IPS-11a (cell line): ENCODE measurements around the gene CPEB4.
A peak's percentile ranks its signal among the peaks of the same experiment; 100 is the strongest.

Source experiments
- H3K4me3 ChIP-seq: one replicate; pipeline ENCODE4 v1.5.1; 2013; ENCODE audit warnings: low read depth, low read length, control low read depth

CPEB4 gene

DNA sequence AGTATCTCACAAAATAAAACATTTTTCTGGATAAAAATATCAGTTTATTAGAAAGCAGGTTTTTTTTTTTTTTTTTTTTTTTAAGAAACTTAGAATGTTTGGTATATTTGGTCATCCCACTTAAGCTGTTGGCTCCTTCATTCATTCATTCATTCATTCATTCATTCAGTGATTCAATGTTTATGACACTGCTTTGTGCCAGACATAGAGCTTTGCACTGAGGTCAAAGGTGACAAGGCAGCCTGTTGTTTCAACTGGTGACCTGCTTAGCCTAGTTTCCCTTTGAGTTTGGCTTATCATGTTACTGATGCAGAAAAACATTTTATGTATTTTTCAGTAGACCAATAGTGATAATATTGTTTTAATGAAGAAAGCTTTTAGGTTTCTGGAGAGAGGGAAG, 23.5 kb downstream of the CPEB4 start:
- H3K4me3 ChIP-seq: no peak overlapping the region

DNA sequence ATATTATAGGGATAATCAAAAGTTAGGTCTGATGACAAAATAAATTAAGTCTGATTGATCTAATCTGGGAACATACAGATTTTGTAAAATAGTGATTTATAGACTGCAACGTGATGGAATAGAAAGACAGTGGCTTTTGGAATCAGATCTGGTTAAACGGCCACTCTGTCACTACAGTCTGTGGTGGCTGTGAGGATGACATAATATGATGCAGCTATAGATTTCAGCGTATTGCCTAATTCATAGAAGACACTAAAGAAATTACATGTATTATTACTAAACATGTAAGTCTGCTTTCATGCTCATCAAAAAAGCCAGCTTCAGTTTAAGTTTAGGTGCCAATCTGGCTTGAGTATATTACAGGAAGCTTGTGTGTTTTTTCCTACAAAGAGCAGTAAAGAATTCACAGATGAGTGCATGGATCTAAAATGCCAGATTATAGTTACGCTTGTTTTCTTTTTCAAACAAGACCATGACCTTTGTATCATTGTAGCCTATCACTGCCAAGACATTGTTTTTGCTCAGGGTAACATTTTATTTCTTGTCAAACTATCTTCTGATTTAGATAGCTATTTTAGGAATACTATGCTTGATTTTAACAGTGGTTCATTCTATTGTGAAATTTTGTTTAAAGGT, 25.7 kb downstream of the CPEB4 start:
- H3K4me3 ChIP-seq: no peak overlapping the region

DNA sequence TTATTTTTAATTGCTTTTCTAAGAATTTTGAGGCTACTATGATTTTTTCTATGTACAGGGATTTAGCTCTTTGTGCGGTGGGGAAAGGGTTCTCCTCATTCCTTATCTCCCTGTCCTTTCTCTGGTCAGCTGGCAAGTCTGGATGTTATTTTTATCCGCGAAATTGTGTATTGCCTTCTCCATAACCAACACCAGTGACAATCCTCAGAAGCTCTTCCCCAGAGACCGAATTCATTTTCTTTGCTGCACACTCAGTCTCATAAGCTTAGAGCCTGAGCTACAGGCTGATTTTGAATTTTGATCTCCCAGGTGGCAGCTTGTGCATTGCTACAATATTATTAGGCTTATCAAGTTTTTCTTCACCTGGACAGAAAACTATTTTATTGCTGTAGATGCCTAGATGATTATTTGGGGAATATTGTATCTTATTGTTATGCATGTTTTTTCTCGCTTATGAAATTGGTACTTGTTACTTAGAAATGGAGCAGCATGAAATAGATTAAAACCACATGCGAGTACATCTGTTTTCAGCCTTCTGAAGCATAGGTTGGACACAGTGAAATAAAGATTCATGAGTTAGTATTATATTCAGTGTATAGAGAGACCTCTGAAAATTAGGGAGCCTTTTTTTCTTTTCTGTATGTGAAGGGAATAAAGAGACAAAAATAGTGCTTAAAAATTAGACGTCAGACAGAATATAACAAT, 27.3 kb downstream of the CPEB4 start:
- no peak overlapping the region for H3K4me3 ChIP-seq

DNA sequence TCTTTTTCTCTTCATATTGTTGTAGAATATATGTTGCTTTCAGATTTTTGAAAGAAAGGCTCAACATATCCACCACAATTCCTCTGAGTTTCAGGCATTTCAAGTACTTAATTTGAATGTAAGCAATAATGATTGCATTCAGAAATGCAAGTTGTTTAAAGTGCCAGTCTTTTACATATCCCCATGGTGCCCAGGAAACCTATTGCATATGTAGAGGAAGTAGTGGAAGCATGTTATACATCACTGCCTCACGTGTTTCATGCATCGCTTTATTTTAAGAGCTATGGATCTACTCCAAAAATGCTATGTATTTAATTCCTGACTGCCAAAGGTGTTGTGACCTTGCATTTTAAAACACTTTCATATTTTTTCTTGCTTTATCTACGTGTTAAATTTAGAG, 28.1 kb downstream of the CPEB4 start:
- no peak overlapping the region for H3K4me3 ChIP-seq

DNA sequence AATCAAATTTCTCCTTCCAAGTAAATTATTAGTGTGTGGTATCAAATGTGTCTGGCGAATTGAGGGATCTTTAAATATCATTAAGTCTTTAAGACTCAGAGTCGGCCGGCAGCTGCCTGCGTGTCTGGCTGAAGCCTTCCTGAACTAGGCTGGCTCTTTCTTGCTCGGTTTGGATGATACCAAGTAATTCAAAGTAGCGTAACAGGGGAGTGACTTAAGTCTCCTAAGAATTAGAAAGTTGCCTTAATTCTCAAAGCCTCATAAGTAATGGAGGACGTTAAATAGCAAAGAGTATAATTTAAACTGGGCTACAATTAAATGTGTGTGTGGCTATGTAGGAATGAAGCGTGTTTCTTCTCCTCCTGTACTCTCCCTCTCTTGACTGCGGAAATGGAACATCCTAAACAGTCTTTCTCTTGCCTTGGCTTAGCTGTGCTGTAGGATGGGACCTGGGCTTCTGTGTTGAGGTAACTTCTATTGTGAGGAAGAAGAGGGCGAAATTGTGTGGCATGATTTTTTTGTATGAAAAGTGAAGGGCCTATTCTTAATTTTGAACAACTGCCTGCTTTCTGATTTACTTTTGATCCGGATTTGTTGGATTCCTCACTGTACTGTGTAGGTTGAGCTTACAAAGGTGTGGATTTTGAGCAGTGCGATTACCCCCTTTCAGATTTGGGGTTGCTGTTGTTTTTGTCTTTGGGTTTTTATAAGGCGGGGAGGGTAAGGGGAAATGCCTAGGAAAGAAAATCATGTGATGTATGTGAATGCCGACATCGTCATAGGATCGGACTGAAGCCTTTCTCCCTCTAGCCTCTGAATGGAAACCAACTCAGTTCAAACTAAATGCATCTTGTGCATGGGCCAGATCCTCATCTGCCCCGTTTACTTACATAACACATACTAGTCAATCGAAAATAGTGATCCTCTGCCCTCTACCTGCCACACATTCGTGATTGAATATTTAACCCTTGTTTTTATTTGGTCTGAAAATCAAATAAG, 29.9 kb downstream of the CPEB4 start:
- peak overlapping the region; percentile 0 for H3K4me3 ChIP-seq

DNA sequence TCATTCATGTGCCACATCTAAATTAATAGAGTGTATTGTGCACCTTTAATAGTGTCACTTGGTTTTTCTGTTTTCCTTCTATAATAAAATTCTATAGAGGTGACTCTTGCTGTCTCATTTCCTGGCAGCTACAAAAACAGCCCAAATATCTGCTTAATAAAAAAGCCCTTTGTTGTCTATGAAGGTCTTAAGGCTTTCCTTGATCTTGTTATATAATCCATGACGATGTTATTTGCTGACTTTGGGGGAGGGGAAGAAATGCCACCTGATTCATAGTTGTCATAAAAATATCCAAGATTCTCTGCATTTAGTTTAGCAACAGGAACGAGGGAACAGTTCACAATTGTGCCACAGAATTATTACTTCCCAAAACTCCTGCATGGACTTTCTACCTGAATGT, 31.3 kb downstream of the CPEB4 start:
- no peak overlapping the region for H3K4me3 ChIP-seq

DNA sequence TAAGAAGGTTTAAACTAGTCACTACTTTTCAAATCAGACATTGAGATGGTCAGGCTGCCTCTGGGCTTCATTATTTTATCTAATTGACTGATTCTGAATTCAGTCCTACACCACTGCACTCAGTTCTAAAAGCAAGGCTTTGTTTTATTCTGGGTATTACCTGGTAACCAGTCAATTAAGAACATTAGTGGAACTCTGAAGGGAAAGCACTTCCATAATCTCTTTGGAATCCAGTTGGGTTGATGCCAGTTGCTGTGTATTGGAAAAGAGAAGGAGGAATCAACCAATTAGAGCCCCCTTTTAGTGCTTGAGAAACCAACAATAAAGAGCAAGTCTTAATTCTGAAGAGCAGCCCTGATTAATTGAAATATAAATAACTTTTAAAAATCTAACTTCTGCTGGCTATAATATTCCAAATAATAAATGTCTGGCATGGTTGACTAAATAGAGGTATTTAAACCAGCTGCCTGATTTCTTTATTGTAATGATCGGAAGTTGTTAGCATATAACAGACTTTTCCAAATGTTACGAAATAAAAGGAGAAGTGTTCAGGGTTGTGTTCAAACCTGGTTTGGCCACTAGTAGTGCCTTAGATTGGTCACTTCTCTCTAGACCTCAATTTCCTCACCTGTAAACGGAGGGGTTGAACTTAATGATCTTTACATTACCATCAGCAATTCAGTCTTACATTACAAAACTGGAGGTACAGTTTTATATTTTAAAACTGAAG, 32.0 kb downstream of the CPEB4 start:
- no peak overlapping the region for H3K4me3 ChIP-seq

DNA sequence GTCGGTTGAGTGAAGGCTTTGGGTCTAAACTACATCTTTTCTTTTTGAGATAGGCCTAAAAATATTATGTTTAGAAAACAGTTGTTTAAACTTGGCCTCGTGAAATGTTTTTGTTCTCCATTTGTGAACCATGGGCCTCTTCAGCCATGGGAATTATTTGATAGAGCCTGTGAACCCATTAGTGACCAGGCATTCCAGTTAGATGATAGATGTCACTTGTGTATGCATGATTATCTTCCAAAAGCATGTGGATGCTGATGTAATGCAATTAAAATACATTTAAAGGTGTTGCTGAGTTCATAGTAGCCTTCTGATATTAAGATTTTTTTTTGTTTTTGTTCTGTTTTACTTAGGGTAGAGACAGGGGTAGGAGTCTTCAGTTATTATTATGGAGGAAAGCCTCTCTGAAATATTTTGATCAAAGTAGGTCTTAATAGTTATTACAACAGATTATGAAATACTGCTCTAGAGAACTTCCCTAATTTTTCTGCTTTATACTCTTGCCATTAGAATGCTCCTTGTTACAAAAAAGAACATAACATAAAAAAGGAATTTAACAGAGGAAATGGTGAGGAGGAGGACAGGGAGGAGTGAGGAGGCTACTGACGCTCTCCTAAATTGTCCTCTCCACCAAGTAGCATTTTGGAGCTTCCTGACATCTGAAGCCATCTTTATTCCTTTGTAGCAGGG, 32.9 kb downstream of the CPEB4 start:
- no peak overlapping the region for H3K4me3 ChIP-seq

DNA sequence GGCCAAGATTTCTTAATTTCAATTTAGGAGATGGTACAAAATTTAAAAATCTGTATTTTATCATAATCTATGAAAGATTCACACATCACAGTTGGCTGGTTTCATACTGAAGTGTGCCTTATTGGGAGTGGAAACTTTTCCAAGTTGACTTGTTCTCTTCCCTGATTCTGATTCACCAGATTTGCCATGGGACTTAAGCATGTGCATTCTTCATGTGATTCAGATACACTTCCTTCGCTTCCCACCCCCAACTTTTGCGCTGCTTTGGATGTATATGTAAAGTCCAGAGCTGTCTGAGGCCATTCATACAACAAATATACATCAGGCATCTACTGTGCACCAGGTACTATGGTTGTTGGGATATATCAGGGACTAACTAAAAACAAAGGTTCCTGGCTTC, 34.4 kb downstream of the CPEB4 start:
- no peak overlapping the region for H3K4me3 ChIP-seq

DNA sequence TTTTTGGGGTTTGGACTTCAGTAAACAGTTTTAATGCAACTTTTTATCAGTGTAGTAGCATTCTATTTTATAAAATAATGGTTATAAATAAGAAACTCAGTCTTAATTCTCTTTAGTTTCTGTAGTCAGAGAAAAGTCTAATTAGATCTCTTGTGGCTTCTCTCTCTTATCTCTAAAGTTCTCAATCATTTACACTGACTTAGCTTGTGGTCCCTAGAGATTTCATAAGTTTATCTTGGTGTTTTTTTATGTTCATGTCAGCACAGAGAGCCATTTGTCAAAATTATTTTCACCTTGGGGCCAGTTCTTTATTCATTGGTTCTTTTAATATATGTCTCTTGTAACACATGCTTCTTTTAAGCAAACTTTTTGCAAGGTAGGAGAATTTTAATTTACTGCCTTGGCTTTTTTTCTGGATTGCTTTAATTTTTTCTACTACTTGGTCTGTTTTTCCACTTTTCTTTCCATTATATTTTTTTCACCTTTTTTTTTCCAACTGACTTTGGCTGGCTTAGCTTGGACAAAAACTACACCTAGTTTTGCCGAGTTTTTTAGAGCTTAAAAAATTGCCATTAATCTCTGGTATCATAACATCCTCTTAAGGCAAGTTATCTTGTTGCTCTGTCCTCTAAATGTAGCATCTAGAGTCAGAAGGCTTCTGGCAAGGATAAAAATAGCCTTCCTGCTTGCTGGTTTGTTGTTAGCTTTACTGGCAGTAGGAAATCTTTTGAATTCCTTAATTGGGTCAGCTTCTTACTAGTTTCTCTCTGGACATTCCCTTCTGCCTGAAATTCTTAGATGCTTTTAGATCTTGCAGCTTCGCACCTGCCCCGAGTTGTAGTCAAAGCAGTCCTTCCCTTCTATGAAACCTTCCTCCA, 35.3 kb downstream of the CPEB4 start:
- no peak overlapping the region for H3K4me3 ChIP-seq

DNA sequence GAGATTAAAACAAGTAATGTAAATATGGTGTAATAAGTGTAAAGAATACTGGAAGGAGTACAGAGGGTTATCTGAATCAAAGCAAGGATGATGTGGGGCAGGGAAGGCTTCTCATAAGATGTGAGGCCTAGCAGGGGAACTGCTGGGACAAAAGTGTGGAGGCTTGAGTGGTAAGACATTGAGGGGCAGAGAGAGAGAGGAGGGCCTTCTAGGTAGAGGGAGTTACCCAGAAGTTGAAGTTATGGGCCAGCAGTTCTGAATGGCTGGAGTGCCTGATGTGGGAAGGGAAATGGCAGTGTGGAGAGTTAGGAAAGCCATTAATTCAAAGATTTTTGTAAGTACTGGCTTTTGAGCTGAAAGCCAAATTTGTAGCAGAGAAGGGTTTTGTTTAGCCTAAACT, 36.8 kb downstream of the CPEB4 start:
- no peak overlapping the region for H3K4me3 ChIP-seq

DNA sequence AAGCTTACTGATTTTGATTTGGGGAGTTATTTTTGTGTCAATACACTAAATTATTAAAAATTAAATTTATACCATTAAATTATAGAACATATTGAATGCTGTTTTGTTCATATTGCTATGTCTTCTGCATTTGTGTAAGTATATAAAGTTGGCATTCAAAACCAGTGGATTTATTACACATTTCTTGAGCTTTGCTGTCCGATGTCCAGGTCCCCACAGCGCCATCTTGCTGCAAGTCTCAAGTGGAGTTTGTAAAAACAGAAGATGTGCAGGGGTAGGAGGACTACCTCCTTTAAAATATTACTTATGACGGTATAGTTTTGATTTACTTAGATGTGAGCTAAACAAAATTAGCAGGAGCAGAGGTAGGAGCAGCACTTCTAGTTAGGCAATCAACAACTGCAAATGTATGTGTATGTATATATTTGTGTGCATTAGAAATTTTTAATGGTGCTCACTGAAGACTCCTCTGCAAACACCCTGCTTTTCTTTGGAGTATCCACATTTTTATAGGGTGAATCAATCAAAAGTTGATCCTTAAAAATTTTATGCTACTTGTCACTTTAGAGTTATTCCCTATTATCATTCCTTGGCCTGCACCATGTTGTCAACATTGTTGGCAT, 37.4 kb downstream of the CPEB4 start:
- H3K4me3 ChIP-seq: no peak overlapping the region

DNA sequence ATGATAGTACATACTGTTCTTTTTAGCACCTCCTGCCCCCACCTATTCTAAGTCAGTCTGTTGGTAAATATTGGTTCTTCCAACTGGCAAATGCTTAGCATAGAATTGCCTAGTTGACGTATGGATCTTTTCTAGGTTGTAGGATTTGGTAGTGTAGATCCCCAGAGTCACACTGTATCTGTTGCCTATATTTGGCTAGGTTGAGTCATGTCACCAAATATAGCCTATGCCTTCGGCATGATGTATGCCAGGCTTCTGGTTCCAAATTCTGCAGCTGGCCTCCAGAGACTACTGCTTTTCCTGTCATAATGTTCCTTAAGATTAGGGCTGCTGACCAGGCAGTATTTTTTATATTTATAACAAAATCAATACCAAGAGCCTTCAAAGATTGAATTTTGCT, 38.2 kb downstream of the CPEB4 start:
- no peak overlapping the region for H3K4me3 ChIP-seq

DNA sequence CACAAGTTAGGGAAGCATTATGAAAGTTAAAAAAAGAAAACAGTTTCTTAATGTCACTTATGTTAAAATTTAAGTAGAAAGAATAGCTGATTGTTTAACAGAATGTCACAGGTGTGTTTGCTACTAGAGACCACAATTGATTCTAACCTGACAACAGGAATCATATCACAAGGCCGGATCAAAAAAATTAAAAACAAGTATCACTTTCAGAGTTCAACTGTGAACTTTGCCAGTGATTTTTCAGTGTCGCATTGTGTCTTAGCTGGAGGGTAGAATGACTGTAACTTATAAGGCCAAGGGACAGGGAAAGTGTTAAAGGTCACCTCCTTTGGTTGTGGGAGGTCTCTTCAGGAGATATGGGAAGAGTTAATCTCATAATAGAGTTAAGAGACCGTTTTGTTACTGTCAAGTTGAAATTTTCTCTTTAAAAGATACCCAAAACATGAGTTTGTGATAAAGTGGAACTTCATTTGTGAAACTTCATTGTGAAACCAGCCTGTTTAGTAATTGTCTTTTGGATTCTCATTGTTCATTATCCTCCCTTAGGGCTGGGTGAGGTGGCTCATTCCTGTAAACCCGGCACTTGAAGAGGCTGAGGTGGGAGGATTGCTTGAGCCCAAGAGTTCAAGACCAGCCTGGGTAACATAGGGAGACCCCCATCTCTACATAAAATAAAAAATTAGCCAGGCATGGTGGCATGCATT, 40.9 kb downstream of the CPEB4 start:
- no peak overlapping the region for H3K4me3 ChIP-seq

DNA sequence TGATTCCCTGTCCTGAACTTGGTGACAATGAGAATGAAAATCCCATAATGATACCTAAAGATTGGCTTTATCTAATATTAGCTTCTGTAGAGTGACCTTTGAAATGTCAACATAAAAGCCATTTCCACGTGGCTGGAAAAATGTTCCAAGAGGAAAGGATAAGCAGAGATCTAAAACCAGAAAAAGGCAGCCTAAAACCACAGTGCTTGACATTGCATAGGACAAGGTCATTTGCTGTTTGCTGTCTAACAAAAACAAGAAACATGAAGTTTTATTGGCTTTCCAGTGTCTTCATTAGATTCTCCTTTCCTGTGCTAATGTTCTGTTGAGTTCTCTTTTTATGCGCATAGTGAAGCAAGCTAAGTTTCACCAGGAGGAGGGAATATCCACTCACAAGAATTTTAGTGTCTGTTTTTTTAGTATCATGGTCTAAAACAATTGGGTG, 44.6 kb downstream of the CPEB4 start:
- no peak overlapping the region for H3K4me3 ChIP-seq

DNA sequence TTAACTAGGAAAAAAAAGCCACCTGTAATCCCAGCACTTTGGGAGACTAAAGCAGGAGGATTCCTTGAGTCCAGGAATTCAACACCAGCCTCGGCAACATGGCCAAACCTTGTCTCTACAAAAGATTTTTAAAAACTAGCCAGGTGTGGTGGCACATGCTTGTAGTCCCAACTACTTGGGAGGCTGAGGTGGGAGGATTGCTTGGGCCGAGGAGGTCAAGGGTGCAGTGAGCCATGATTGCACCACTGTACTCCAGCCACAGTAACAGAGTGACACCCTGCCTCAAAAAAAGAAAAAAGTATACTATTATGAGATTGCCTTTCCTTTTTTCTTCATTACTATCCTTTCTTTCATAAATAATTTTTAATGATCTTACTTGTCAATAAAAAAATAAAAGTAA, 45.8 kb downstream of the CPEB4 start:
- no peak overlapping the region for H3K4me3 ChIP-seq

DNA sequence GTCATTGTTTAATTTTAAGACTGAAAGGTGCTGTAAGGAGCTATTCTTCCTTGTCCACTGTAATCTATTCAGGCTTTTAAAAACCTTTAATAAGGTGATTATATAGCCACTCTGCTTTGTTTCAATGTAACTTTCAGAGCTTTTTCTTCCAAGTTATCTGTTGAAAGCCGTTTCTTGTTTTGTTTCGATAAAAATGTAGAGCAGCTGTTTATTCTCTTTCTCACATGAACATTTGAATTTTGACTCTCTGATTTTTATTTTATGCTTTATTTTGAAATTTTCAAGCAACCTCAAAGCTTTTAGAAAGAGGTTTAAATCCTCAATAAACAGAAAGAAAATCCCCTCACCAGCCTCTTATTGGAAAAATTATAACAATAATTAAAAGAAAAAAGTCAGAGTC, 47.2 kb downstream of the CPEB4 start:
- no peak overlapping the region for H3K4me3 ChIP-seq

DNA sequence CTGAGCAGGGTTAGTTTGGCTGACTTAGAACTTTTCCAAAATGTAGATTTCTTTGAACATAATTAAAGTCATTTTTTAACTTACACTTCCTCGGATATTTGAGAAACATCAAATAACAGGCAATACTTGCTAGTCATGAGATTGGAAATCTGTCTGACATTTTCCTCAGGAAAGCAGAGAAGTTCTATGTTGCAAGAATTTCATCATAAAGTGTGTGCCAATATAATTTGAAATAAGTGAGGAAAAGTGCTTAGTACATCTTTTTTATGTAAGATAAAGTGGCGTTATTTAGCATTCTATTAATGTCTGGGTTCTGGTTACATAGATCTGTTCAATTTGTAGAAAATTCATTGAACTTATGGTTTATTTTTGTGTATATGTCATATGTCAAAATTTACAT, 52.1 kb downstream of the CPEB4 start:
- H3K4me3 ChIP-seq: no peak overlapping the region
